AG09319 (cell line): ENCODE data around the gene TOB2.

ENCODE experiments used
- DNase-seq: peaks from one replicate; pipeline ENCODE4 v3.0.0-alpha.2; 2010; ENCODE audit warnings: low read depth; ENCODE audit errors: extremely low read depth
- CTCF ChIP-seq: IDR thresholded peaks from 2 replicates; pipeline ENCODE4 v1.5.1; 2011; ENCODE audit warnings: low read depth, mild to moderate bottlenecking, inconsistent platforms, low read length, moderate library complexity

The TOB2 gene

GRCh38 chr22:41482319-41482935 is 35.8 kb upstream of the TOB2 start:
- no peak for TF ChIP-seq CTCF
- DNase-seq, result no peak

- DNase-seq, result no peak
- TF ChIP-seq CTCF, result no peak
These were observed 35.3 kb upstream of the TOB2 start for GRCh38 chr22:41481925-41482318.

- DNase-seq, result no peak
- TF ChIP-seq CTCF, result no peak
These were observed 34.7 kb upstream of the TOB2 start for GRCh38 chr22:41481131-41481830.

DNA sequence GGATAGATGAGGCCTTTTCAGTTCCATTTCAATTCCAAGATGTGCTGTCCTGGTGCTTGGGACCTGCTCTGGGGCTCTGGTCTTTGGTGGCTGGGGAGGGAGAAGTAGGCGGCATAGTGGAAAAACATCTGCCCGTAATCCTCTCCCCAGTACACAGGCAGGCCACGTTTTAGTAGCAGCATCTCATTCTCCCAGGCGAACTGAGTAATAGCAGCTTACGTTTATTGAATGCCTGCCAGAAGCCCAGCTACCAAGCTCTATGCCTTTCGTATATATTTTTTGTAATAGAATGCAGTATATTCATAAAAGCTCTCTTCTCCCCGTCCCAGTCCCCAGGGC is 33.8 kb upstream of the TOB2 start:
- no peak for TF ChIP-seq CTCF
- no peak for DNase-seq

DNA sequence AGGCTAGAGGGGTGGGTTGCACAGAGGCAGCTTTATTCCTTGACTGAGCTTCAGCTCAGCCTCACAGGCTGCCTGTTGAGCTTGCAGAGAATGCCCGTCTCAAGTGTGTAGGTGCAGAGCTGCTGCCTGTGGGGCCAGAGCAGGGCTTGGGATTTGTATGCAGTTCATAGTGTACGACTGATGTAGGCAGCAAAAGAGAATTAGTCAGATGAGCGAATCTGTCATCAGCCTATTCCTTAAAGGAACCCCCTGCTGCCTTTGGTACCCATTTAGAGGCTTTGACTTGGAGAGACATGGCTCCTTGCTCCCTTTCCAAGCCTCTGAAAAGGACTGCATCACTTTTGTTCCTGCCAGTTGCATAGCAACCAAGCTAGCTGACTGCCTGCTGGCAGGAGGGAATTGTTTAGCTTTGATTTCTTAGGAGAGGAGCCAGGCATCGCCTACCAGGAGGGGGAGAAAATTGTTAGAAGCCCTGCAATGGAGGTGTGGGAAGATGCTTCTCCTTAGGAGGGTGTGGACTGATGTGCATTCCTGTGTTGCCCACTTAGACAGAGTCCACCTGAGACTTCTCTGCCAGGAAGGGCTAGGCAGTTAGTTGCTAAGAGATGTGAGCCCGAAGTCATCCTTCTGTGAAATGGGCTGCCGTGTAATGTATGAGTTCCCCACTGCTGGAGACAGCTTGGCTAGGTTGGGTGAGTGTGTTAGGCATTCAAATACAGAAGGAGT is 33.2 kb upstream of the TOB2 start:
- TF ChIP-seq CTCF, result no peak; the same call in 1 of the 2 replicates
- no peak for DNase-seq

GRCh38 chr22:41478891-41479521 is 32.4 kb upstream of the TOB2 start:
- no peak for TF ChIP-seq CTCF
- no peak for DNase-seq

DNA sequence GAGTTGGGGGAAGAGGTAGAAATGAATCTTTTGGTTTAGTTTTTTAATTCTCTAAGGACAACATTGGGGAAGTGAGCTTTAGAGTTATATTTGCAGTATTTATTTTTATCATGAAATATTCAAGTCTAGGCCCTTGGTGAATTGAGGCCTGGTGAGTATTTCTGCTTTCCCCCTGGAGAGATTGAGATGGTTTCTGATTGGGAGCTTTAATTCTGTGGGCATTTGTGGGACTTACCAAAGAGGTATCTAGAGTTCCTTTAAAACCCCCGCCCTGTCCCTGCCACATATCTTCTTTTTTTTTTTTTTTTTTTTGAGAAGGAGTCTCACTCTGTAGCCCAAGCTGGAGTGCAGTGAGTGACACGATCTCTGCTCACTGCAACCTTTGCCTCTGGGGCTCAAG is 31.9 kb upstream of the TOB2 start:
- TF ChIP-seq CTCF, result no peak
- DNase-seq, result no peak
